Measurements from ENCODE around the gene RASD2.
A peak's percentile ranks its signal among the peaks of the same experiment; 100 is the strongest.

The RASD2 gene

GRCh38 chr22:35519306-35520000 lies 21.2 kb upstream of the RASD2 start:
- DNase-seq (ENCODE audit: low spot score) = no peak

- no peak for DNase-seq (ENCODE audit: low spot score)
Measured at GRCh38 chr22:35521358-35522224, 19.0 kb upstream of the RASD2 start.

- no peak for DNase-seq (ENCODE audit: low spot score)
Measured at GRCh38 chr22:35522225-35523149, 18.1 kb upstream of the RASD2 start.

- no peak for DNase-seq (ENCODE audit: low spot score)
Measured at GRCh38 chr22:35523167-35523947, 17.3 kb upstream of the RASD2 start.

- peak; percentile 67 for DNase-seq (ENCODE audit: low spot score)
Measured at GRCh38 chr22:35524966-35525686, 15.5 kb upstream of the RASD2 start.

- no peak for DNase-seq (ENCODE audit: low spot score)
Measured at GRCh38 chr22:35525687-35526332, 14.8 kb upstream of the RASD2 start.

GRCh38 chr22:35526333-35526979 lies 14.2 kb upstream of the RASD2 start:
- no peak for DNase-seq (ENCODE audit: low spot score)

- no peak for DNase-seq (ENCODE audit: low spot score)
Measured at GRCh38 chr22:35528927-35529326, 11.7 kb upstream of the RASD2 start.

GRCh38 chr22:35530700-35531099 lies 9.9 kb upstream of the RASD2 start:
- no peak for DNase-seq (ENCODE audit: low spot score)

- no peak for DNase-seq (ENCODE audit: low spot score)
Measured at GRCh38 chr22:35531202-35531601, 9.4 kb upstream of the RASD2 start.

GRCh38 chr22:35531676-35532075 lies 9.0 kb upstream of the RASD2 start:
- DNase-seq (ENCODE audit: low spot score) = no peak

GRCh38 chr22:35533365-35534029 lies 7.1 kb upstream of the RASD2 start:
- DNase-seq (ENCODE audit: low spot score) = no peak

- DNase-seq (ENCODE audit: low spot score) = no peak
Measured at GRCh38 chr22:35534091-35534490, 6.5 kb upstream of the RASD2 start.

- DNase-seq (ENCODE audit: low spot score) = no peak
Measured at GRCh38 chr22:35537232-35537631, 3.4 kb upstream of the RASD2 start.

- peak; percentile 38 for DNase-seq (ENCODE audit: low spot score)
Measured at GRCh38 chr22:35538801-35539321, 1.8 kb upstream of the RASD2 start.

GRCh38 chr22:35539487-35539886 lies 1.1 kb upstream of the RASD2 start:
- DNase-seq (ENCODE audit: low spot score) = no peak

GRCh38 chr22:35539910-35540594 lies 579 bp upstream of the RASD2 start:
- peak; percentile 84 for DNase-seq (ENCODE audit: low spot score)

- no peak for DNase-seq (ENCODE audit: low spot score)
Measured at GRCh38 chr22:35541254-35541748, 670 bp downstream of the RASD2 start.
